ENCODE measurements around the gene PANK1. TPM values are rescaled to one million over a fixed set of nuclear protein-coding genes. Genes with fewer than 3 reads are reported as not detected.

Gene PANK1
- total RNA-seq, 2 experiments from 2014 or later, result 2.3 to 3.9 TPM

DNA sequence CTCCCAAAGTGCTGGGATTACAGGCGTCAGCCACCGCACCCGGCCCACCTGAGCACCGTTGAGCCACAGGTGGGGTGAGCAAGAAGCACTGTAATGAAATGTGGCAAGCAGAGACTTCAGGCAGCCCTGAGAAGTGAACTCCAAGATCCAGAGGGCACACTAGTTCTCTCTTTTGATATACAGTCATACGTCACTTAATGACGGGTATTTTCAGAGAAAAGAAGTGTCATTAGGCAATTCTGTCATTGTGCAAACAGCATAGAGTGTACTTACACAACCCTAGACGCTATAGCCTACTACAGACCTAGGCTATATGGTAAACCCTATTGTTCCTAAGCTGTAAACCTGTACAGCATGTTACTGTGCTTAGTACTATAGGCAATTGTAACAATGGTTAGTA lies 7.9 kb downstream of the PANK1 start:
- ChIA-PET POLR2A (no interaction called here), CTCF (no interaction called here)
- DNase-seq (no peak), ATAC-seq (no peak)
- Mint-ChIP-seq H3K4me3 (no peak overlapping the region), H3K4me1 (ENCODE audit: low read depth) (no peaks in the 10 kb centered on the region), H3K9me3 (no peaks in the 10 kb centered on the region), H3K27ac (no peak overlapping the region), H3K36me3 (ENCODE audit: low read depth) (no peaks in the 10 kb centered on the region), H3K27me3 (peaks cover under 1% of the 10 kb centered on the region)
- TF ChIP-seq, protein P1, sequence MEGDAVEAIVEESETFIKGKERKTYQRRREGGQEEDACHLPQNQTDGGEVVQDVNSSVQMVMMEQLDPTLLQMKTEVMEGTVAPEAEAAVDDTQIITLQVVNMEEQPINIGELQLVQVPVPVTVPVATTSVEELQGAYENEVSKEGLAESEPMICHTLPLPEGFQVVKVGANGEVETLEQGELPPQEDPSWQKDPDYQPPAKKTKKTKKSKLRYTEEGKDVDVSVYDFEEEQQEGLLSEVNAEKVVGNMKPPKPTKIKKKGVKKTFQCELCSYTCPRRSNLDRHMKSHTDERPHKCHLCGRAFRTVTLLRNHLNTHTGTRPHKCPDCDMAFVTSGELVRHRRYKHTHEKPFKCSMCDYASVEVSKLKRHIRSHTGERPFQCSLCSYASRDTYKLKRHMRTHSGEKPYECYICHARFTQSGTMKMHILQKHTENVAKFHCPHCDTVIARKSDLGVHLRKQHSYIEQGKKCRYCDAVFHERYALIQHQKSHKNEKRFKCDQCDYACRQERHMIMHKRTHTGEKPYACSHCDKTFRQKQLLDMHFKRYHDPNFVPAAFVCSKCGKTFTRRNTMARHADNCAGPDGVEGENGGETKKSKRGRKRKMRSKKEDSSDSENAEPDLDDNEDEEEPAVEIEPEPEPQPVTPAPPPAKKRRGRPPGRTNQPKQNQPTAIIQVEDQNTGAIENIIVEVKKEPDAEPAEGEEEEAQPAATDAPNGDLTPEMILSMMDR (IDR thresholded peaks at IDR 0.05), result no peak
- intact Hi-C loops (cut with micrococcal nuclease), result no loop called here

DNA sequence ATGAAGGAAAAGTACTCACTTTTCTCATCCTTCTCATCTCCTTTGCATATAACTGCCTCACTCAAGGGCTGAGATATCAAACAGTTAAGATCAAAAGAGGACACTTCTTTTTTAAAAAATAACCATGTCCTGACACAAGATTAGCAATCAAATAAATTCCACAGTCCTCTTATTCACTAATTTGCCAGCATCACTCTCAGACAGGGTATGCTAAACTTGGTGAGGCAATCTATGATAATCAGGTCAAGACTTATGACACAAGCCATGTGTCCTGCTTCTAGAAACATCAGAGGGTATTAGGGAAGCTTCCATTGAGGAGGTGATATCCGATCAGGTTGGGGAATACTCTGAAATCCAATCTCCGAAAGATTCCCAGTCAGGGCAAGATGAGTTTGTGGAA lies 10.4 kb downstream of the PANK1 start:
- ATAC-seq, result no peak
- no peaks in the 10 kb centered on the region for H3K36me3 Mint-ChIP-seq (ENCODE audit: low read depth)
- H3K27me3 Mint-ChIP-seq, result no peaks in the 10 kb centered on the region
- H3K4me3 Mint-ChIP-seq, result no peak overlapping the region
- no peak for DNase-seq
- TF ChIP-seq, protein P1 (IDR thresholded peaks at IDR 0.05), result no peak
- POLR2A ChIA-PET, result no interaction called here
- intact Hi-C loops (cut with micrococcal nuclease), result no loop called here
- H3K27ac Mint-ChIP-seq, result no peak overlapping the region
- no peaks in the 10 kb centered on the region for H3K9me3 Mint-ChIP-seq
- H3K4me1 Mint-ChIP-seq (ENCODE audit: low read depth), result no peaks in the 10 kb centered on the region
- CTCF ChIA-PET, result no interaction called here

DNA sequence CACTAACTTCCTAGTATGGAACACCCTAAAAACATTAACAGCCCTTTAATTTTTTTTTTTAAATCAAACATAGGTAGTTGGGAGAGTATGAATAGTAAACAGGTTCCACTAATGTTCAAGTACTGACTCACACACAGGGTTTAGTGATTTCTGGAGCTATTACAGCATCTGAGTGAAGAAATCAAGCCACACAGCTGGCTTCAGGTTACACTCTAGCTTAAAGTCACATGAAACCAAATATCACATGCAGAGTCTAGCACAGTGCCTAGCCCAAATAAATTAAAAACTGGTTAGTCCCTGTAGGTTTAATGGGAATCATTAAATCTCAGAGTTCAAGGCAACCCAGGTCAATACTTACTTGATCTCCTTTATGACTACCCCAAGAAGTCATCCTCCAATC lies 11.6 kb downstream of the PANK1 start:
- ATAC-seq, result no peak
- H3K9me3 Mint-ChIP-seq, result no peaks in the 10 kb centered on the region
- no peak overlapping the region for H3K4me3 Mint-ChIP-seq
- no peaks in the 10 kb centered on the region for H3K27me3 Mint-ChIP-seq
- POLR2A ChIA-PET, result interaction anchor here (1.2 kb wide), 1 partner anchor 13 kb away, joined by 3 read pairs; no protein-coding TSS in a partner anchor
- no peaks in the 10 kb centered on the region for H3K4me1 Mint-ChIP-seq (ENCODE audit: low read depth)
- H3K36me3 Mint-ChIP-seq (ENCODE audit: low read depth), result no peaks in the 10 kb centered on the region
- TF ChIP-seq, protein P1 (IDR thresholded peaks at IDR 0.05), result no peak
- DNase-seq, result no peak
- no peak overlapping the region for H3K27ac Mint-ChIP-seq
- CTCF ChIA-PET, result no interaction called here
- intact Hi-C loops (cut with micrococcal nuclease), result no loop called here

DNA sequence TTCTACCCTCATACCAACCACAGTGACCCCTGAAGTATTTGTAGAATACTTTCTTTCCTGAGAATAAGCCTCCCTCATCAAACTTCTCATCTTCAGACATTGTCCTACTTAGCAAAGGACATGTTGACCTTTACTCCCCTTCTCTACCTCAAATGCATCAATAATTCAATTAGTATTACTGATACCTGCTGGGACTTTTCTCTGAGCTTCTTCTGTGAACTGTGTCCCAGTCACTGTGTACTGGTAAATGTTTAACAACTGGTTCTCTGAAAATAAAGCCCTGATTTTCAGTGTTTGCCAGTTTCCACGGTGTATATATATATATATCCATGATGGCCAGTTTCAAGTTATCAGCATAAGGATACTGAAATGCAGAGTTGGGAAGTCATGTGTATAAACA lies 12.2 kb downstream of the PANK1 start:
- Mint-ChIP-seq H3K27ac (no peak overlapping the region), H3K4me3 (no peak overlapping the region), H3K9me3 (no peaks in the 10 kb centered on the region), H3K36me3 (ENCODE audit: low read depth) (no peaks in the 10 kb centered on the region), H3K4me1 (ENCODE audit: low read depth) (no peaks in the 10 kb centered on the region), H3K27me3 (no peaks in the 10 kb centered on the region)
- CTCF ChIA-PET, result interaction anchor here (0.6 kb wide), 1 partner anchor 12 kb away, joined by 3 read pairs; no protein-coding TSS in a partner anchor
- intact Hi-C loops (cut with micrococcal nuclease), result no loop called here
- POLR2A ChIA-PET, result interaction anchor here (1.2 kb wide), 1 partner anchor 13 kb away, joined by 3 read pairs; no protein-coding TSS in a partner anchor
- TF ChIP-seq, protein P1 (IDR thresholded peaks at IDR 0.05), result no peak
- no peak for ATAC-seq
- no peak for DNase-seq

DNA sequence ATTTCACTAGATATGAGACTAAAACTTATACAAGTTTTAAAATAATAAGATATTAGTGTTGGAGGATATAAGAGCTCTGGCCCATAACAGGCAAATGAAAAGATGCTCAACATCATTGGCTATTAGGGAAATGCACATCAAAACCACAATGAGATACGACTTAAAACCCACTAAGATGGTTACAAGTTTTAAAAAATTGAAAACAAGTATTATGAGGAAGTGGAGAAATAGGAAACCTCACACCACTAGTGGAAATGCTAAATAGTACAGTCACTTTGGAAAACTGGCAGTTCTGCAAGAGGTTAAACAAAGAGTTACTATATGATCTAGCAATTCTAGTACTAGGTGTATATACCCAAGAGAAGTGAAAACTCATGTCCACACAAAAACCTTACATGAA lies 17.2 kb downstream of the PANK1 start:
- H3K36me3 Mint-ChIP-seq (ENCODE audit: low read depth), result no peaks in the 10 kb centered on the region
- CTCF ChIA-PET, result no interaction called here
- intact Hi-C loops (cut with micrococcal nuclease), result no loop called here

More for the DNA sequence above, 17.2 kb downstream of the PANK1 start:
- Mint-ChIP-seq H3K27ac (no peak overlapping the region), H3K4me3 (no peak overlapping the region), H3K27me3 (no peaks in the 10 kb centered on the region), H3K9me3 (no peaks in the 10 kb centered on the region), H3K4me1 (ENCODE audit: low read depth) (no peaks in the 10 kb centered on the region)
- TF ChIP-seq, protein P1 (IDR thresholded peaks at IDR 0.05), result no peak
- no peak for ATAC-seq
- DNase-seq, result no peak
- POLR2A ChIA-PET, result no interaction called here
